Neural crest cell (in vitro differentiated cells): Measurements from ENCODE around the gene TEX13B. TPM values are rescaled to one million over a fixed set of nuclear protein-coding genes. Genes with fewer than 3 reads are reported as not detected.
"Not testable (repeated sequence)": the region's sequence is repeated elsewhere in the genome, so short reads cannot be mapped to it uniquely, and the experiment has no call there.

Experiments used
- DNase-seq: peaks from one replicate; pipeline ENCODE4 v3.0.0; 2021; ENCODE audit warnings: low read depth, mixed read lengths, low spot score
- H3K27ac Mint-ChIP-seq: one replicate; pipeline ENCODE4 v1.8.0; 2021; ENCODE audit warnings: mild to moderate bottlenecking, mixed read lengths; ENCODE audit not compliant: unreplicated experiment
- H3K27me3 Mint-ChIP-seq: 2 replicates; pipeline ENCODE4 v1.8.0; 2021; ENCODE audit warnings: low read depth, mild to moderate bottlenecking, mixed read lengths
- H3K36me3 Mint-ChIP-seq: 2 replicates; pipeline ENCODE4 v1.8.0; 2021; ENCODE audit warnings: low read depth, mild to moderate bottlenecking, mixed read lengths
- H3K4me1 Mint-ChIP-seq: 2 replicates; pipeline ENCODE4 v1.8.0; 2021; ENCODE audit warnings: mixed read lengths
- H3K4me3 Mint-ChIP-seq: one replicate; pipeline ENCODE4 v1.8.0; 2021; ENCODE audit warnings: mild to moderate bottlenecking, mixed read lengths
- H3K9me3 Mint-ChIP-seq: 2 replicates; pipeline ENCODE4 v1.8.0; 2021; ENCODE audit warnings: mixed read lengths
- total RNA-seq: library from RNA; stranded (reverse); gene quantifications from 2 replicates; pipeline ENCODE4 v1.2.1, GENCODE V29; 2021
- TF ChIP-seq, protein P1 (sequence below): fragments of 200-600 bp; sonication (generic); conservative IDR thresholded peaks from 2 replicates; pipeline ENCODE4 v1.5.0; 2021; ENCODE audit warnings: antibody characterized with exemption, mild to moderate bottlenecking

TEX13B gene
- total RNA-seq, 1 donor from 2014 or later: not detected

DNA sequence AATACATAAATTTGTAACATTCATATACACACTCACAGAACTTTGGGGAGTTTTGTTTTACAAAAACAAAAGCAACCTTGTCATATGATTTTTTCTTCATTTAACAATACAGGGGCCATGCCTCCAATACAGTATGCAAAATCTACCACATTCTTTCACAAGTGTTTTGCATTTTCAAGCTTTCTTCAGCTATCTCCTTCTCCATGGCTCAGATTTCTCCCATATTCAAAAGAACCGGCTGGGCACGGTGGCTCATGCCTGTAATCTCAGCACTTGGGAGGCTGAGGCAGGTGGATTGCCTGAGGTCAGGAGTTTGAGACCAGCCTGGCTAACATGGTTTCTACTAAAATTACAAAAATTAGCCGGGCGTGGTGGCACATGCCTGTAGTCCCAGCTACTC lies 4.1 kb downstream of the TEX13B start:
- Mint-ChIP-seq H3K27me3 (no peaks in the 10 kb centered on the region), H3K4me3 (no peak overlapping the region), H3K4me1 (peaks cover 4% of the 10 kb centered on the region), H3K36me3 (no peaks in the 10 kb centered on the region), H3K9me3 (peaks cover 14% of the 10 kb centered on the region), H3K27ac (no peak overlapping the region)
- TF ChIP-seq, protein P1, sequence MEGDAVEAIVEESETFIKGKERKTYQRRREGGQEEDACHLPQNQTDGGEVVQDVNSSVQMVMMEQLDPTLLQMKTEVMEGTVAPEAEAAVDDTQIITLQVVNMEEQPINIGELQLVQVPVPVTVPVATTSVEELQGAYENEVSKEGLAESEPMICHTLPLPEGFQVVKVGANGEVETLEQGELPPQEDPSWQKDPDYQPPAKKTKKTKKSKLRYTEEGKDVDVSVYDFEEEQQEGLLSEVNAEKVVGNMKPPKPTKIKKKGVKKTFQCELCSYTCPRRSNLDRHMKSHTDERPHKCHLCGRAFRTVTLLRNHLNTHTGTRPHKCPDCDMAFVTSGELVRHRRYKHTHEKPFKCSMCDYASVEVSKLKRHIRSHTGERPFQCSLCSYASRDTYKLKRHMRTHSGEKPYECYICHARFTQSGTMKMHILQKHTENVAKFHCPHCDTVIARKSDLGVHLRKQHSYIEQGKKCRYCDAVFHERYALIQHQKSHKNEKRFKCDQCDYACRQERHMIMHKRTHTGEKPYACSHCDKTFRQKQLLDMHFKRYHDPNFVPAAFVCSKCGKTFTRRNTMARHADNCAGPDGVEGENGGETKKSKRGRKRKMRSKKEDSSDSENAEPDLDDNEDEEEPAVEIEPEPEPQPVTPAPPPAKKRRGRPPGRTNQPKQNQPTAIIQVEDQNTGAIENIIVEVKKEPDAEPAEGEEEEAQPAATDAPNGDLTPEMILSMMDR: no peak
- DNase-seq: no peak

DNA sequence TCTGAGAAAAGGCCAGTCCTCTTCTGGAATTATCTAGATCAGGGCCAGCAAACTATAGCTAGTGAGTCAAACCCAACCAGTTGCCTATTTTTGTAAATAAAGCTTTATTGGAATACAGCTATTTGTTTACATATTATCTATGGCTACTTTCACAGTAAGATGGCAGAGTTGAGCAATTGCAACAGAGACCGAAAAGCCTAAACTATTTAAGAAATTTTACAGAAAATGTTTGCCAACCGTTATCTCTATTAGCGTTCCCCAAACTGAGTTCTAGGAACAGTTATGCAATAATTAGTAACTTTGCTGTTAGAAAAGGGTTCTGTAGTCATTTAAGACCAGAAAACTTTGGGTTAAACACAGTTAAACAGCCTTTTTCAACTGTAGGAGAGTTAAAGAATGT lies 10.5 kb downstream of the TEX13B start:
- no peak for DNase-seq
- no peak overlapping the region for H3K27ac Mint-ChIP-seq
- H3K36me3 Mint-ChIP-seq: no peaks in the 10 kb centered on the region
- peaks cover 9% of the 10 kb centered on the region for H3K9me3 Mint-ChIP-seq
- TF ChIP-seq, protein P1: no peak
- no peaks in the 10 kb centered on the region for H3K4me1 Mint-ChIP-seq
- no peak overlapping the region for H3K4me3 Mint-ChIP-seq
- no peaks in the 10 kb centered on the region for H3K27me3 Mint-ChIP-seq

DNA sequence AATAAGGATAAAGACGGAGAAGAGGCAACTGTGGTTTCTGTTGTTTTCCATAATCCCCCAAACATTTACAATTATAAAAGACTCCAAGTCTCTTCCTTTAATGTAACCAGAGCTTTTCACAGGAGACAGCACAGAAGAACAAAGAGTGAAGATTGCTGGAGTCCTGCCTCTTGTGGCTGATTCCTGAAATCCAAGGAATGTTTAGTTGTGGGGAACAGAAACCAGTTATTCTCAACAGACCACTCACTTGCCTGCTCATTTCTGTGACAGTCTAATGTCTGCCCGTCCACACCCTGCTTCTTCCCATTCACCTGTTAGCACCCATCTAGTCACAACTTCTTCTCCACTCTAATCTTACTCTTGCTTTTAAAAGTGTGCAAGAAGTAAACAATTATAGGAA lies 12.1 kb downstream of the TEX13B start:
- no peaks in the 10 kb centered on the region for H3K36me3 Mint-ChIP-seq

DNA sequence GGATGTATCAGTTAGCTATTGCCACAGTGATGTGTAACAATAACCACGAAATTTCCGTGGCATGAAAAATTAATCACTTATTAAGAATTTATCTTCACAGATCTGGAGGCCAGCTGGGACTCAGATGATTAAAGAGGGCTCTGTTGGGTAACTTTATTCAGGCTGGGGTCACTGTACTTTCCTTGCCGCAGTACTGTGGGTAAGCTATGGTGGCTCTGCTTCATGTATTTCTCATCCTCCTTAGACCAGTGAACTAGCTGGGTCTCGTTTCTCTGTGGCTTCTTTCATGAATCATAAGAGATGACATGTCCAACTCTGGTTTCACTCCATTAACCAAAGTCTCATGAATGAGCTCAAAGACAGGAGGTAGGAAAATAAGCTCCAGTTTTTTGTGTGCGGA lies 13.5 kb downstream of the TEX13B start:
- Mint-ChIP-seq H3K36me3 (no peaks in the 10 kb centered on the region), H3K4me3 (no peak overlapping the region), H3K27me3 (no peaks in the 10 kb centered on the region), H3K27ac (no peak overlapping the region), H3K9me3 (peaks cover 13% of the 10 kb centered on the region), H3K4me1 (no peaks in the 10 kb centered on the region)
- DNase-seq: no peak
- TF ChIP-seq, protein P1: no peak

More for the DNA sequence above, 12.1 kb downstream of the TEX13B start:
- TF ChIP-seq, protein P1: no peak
- H3K9me3 Mint-ChIP-seq: peaks cover 6% of the 10 kb centered on the region
- H3K27me3 Mint-ChIP-seq: no peaks in the 10 kb centered on the region
- no peak overlapping the region for H3K27ac Mint-ChIP-seq
- no peak overlapping the region for H3K4me3 Mint-ChIP-seq
- H3K4me1 Mint-ChIP-seq: no peaks in the 10 kb centered on the region
- no peak for DNase-seq

DNA sequence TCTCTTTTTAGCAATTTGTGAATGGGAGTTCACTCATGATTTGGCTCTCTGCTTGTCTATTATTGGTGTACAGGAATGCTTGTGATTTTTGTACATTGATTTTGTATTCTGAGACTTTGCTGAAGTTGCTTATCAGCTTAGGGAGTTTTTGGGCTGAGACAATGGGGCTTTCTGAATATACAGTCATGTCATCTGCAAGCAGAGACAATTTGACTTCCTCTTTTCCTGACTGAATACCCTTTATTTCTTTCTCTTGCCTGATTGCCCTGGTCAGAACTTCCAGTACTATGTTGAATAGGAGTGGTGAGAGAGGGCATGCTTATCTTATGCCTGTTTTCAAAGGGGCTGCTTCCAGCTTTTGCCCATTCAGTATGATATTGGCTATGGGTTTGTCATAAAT lies 26.8 kb downstream of the TEX13B start:
- not testable (repeated sequence) for DNase-seq, H3K4me3 Mint-ChIP-seq, H3K27me3 Mint-ChIP-seq, H3K27ac Mint-ChIP-seq, H3K36me3 Mint-ChIP-seq, H3K4me1 Mint-ChIP-seq
- H3K9me3 Mint-ChIP-seq: peaks cover 12% of the 10 kb centered on the region

DNA sequence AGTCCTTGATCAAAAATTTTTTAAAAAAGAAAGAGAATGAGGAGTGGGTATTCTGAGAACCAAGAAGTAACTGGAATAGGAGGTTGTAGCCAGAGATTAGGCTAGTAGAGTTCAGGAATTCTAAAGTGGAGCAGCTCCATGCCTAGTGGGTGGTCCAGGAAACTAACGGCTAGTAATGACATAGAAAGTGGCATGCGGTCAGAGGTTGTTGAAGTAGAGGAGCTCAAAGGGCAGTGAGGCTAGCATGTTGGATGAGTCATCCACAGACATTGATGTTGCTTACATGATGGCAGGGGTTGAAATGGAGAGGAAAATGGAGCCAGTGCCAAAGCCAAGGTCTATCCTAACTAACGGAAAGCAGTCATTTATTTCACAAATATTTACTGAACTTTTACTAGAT lies 42.1 kb downstream of the TEX13B start:
- Mint-ChIP-seq H3K9me3 (peaks cover 11% of the 10 kb centered on the region), H3K27ac (no peak overlapping the region), H3K27me3 (peaks cover 22% of the 10 kb centered on the region), H3K4me1 (no peaks in the 10 kb centered on the region), H3K4me3 (no peak overlapping the region), H3K36me3 (no peaks in the 10 kb centered on the region)
- DNase-seq: no peak
- TF ChIP-seq, protein P1: no peak
